IMR-90 (cell line): Measurements from ENCODE around the gene UBE2E2.

Experiments
- BHLHE40 ChIP-seq: fragments of 150-350 bp; IDR thresholded peaks from 2 replicates; pipeline ENCODE4 v1.6.1; 2016; ENCODE audit warnings: mild to moderate bottlenecking, low read depth, low read length
- CEBPB ChIP-seq: IDR thresholded peaks from 2 replicates; pipeline ENCODE4 v1.6.1; 2012; ENCODE audit warnings: low read depth, low read length, improper control_type of control experiment
- CHD1 ChIP-seq: IDR thresholded peaks from 2 replicates; pipeline ENCODE4 v1.6.1; 2012; ENCODE audit warnings: low read depth, low read length, improper control_type of control experiment
- CTCF ChIP-seq: conservative IDR thresholded peaks from 2 replicates; pipeline ENCODE4 v1.5.1; 2012; ENCODE audit warnings: mild to moderate bottlenecking, low read depth, low read length, improper control_type of control experiment
- ELK1 ChIP-seq: fragments of 150-350 bp; IDR thresholded peaks from 2 replicates; pipeline ENCODE4 v1.6.1; 2016; ENCODE audit warnings: low read depth, mild to moderate bottlenecking, low read length, moderate library complexity, borderline replicate concordance
- MAZ ChIP-seq: IDR thresholded peaks from 2 replicates; pipeline ENCODE4 v1.6.1; 2012; ENCODE audit warnings: low read depth, mild to moderate bottlenecking, low read length, improper control_type of control experiment, moderate library complexity, borderline replicate concordance
- MXI1 ChIP-seq: IDR thresholded peaks from 2 replicates; pipeline ENCODE4 v1.6.1; 2012; ENCODE audit warnings: low read depth, mild to moderate bottlenecking, low read length, moderate library complexity, borderline replicate concordance
- NFE2L2 ChIP-seq: fragments of 150-350 bp; IDR thresholded peaks from 2 replicates; pipeline ENCODE4 v1.6.1; 2016; ENCODE audit warnings: low read depth, mild to moderate bottlenecking, low read length
- POLR2A ChIP-seq: IDR thresholded peaks from 2 replicates; pipeline ENCODE4 v1.6.1; 2012; ENCODE audit warnings: mild to moderate bottlenecking, low read depth, low read length
- RAD21 ChIP-seq: IDR thresholded peaks from 2 replicates; pipeline ENCODE4 v1.6.1; 2012; ENCODE audit warnings: low read length, improper control_type of control experiment
- RCOR1 ChIP-seq: IDR thresholded peaks from 2 replicates; pipeline ENCODE4 v1.6.1; 2012; ENCODE audit warnings: mild to moderate bottlenecking, low read length, improper control_type of control experiment; ENCODE audit not compliant: insufficient replicate concordance
- RFX5 ChIP-seq: IDR thresholded peaks from 2 replicates; pipeline ENCODE4 v1.8.0; 2012; ENCODE audit warnings: low read depth, mild to moderate bottlenecking, low read length, moderate library complexity
- SMC3 ChIP-seq: fragments of 150-350 bp; IDR thresholded peaks from 2 replicates; pipeline ENCODE4 v1.6.1; 2016; ENCODE audit warnings: low read depth, mild to moderate bottlenecking, antibody characterized with exemption, low read length, moderate library complexity
- USF2 ChIP-seq: fragments of 150-350 bp; IDR thresholded peaks from 2 replicates; pipeline ENCODE4 v1.6.1; 2017; ENCODE audit warnings: mild to moderate bottlenecking, antibody characterized with exemption, low read length, low read depth

- TF ChIP-seq CEBPB (no peak), RFX5 (no peak), RAD21 (no peak), CTCF (no peak), ELK1 (no peak), POLR2A (no peak), SMC3 (no peak), MXI1 (no peak), CHD1 (no peak), BHLHE40 (no peak), RCOR1 (no peak), NFE2L2 (no peak), USF2 (no peak), MAZ (no peak)
Observed at GRCh38 chr3:23487015-23487414, 283.9 kb downstream of the UBE2E2 start.
